Raji (cell line): Measurements from ENCODE around the gene PCDH12.

Source experiments
- POLR2A ChIP-seq: IDR thresholded peaks from 2 replicates; pipeline ENCODE4 v1.6.1; 2011; ENCODE audit warnings: low read depth, low read length, control low read depth; ENCODE audit not compliant: insufficient read depth

The PCDH12 gene

GRCh38 chr5:141969783-141970771, 12.1 kb upstream of the PCDH12 start:
- peak; percentile 63 for TF ChIP-seq POLR2A

GRCh38 chr5:141968914-141969608, 11.1 kb upstream of the PCDH12 start, which contains the start of gene RNF14:
Gene RNF14, plus strand, starts transcription at chr5:141969105. Its CDS starts 4,484 bp downstream, at chr5:141973589.
- peak; percentile 86 for TF ChIP-seq POLR2A

- no peak for TF ChIP-seq POLR2A
Observed at GRCh38 chr5:141966963-141967333, 8.9 kb upstream of the PCDH12 start.

- no peak for TF ChIP-seq POLR2A
Observed at GRCh38 chr5:141966275-141966962, 8.4 kb upstream of the PCDH12 start.

GRCh38 chr5:141965071-141965470, 7.1 kb upstream of the PCDH12 start:
- TF ChIP-seq POLR2A, result no peak

GRCh38 chr5:141963701-141964100, 5.7 kb upstream of the PCDH12 start:
- TF ChIP-seq POLR2A, result no peak

GRCh38 chr5:141961466-141961865, 3.5 kb upstream of the PCDH12 start:
- TF ChIP-seq POLR2A, result no peak

- 0 out of 2 replicates have a peak, but pooled peaks have one; percentile 30 for TF ChIP-seq POLR2A
Observed at GRCh38 chr5:141960449-141961323, 2.7 kb upstream of the PCDH12 start.

GRCh38 chr5:141960018-141960417, 2.0 kb upstream of the PCDH12 start:
- TF ChIP-seq POLR2A, result no peak

GRCh38 chr5:141958546-141959172, 657 bp upstream of the PCDH12 start:
- no peak for TF ChIP-seq POLR2A

- no peak for TF ChIP-seq POLR2A
Observed at GRCh38 chr5:141957367-141957996, 520 bp downstream of the PCDH12 start.

GRCh38 chr5:141954194-141954593, 3.8 kb downstream of the PCDH12 start:
- no peak for TF ChIP-seq POLR2A

GRCh38 chr5:141952020-141952419, 6.0 kb downstream of the PCDH12 start:
- no peak for TF ChIP-seq POLR2A

GRCh38 chr5:141951332-141951781, 6.6 kb downstream of the PCDH12 start:
- TF ChIP-seq POLR2A, result no peak
